B cell (primary cell): ENCODE data around the gene ULBP1.
"Not testable (repeated sequence)": the region's sequence is repeated elsewhere in the genome, so short reads cannot be mapped to it uniquely, and the experiment has no call there.

Source experiments
- CTCF ChIP-seq: fragments of 200-600 bp; IDR thresholded peaks from one replicate; pipeline ENCODE4 v1.8.0; 2022; ENCODE audit warnings: antibody characterized with exemption, mild to moderate bottlenecking
- EZH2 ChIP-seq: IDR thresholded peaks from 2 replicates; pipeline ENCODE4 v1.6.1; 2012; ENCODE audit warnings: borderline replicate concordance, low read depth, mild to moderate bottlenecking, moderate library complexity, low read length; ENCODE audit not compliant: insufficient read depth, poor library complexity, severe bottlenecking

DNA sequence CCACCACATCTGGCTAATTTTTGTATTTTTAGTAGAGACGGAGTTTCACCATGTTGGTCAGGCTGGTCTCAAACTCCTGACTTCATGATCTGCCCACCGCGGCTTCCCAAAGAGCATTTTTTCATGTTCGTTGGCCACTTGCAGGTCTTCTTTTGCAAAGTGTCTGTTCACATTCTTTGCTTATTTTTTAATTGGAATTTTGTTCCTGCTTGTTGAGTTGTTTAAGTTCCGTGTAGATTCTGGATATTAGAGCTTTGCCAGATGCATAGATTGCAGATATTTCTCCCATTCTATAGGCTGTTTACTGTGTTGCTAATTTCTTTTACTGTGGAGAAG is 53.4 kb downstream of the ULBP1 start:
- TF ChIP-seq CTCF, result peak; percentile 44
- not testable (repeated sequence) for TF ChIP-seq EZH2
